Neuronal stem cell (in vitro differentiated cells): ENCODE data around the gene ZBTB20.

Experiments used
- DNase-seq: peaks from one replicate; pipeline ENCODE4 v3.0.0-alpha.2; 2013; ENCODE audit warnings: low spot score
- H2AFZ ChIP-seq: one replicate; pipeline ENCODE4 v1.6.1; 2013; ENCODE audit warnings: mild to moderate bottlenecking, low read length, inconsistent platforms
- H2AK5ac ChIP-seq: 2 replicates; pipeline ENCODE4 v1.6.1; 2013; ENCODE audit warnings: low read depth, mild to moderate bottlenecking, inconsistent platforms, low read length, moderate library complexity, mixed read lengths
- H2BK120ac ChIP-seq: 2 replicates; pipeline ENCODE4 v1.6.1; 2013; ENCODE audit warnings: low read depth, mild to moderate bottlenecking, inconsistent platforms, low read length, moderate library complexity, mixed read lengths
- H2BK12ac ChIP-seq: one replicate; pipeline ENCODE4 v1.6.1; 2013; ENCODE audit warnings: low read length, inconsistent platforms
- H2BK15ac ChIP-seq: 2 replicates; pipeline ENCODE4 v1.6.1; 2013; ENCODE audit warnings: mild to moderate bottlenecking, low read length, inconsistent platforms, mixed read lengths
- H2BK5ac ChIP-seq: one replicate; pipeline ENCODE4 v1.6.1; 2013; ENCODE audit warnings: inconsistent platforms, mild to moderate bottlenecking, low read length, moderate library complexity
- H3K14ac ChIP-seq: one replicate; pipeline ENCODE4 v1.6.1; 2013; ENCODE audit warnings: low read length, inconsistent platforms
- H3K18ac ChIP-seq: 2 replicates; pipeline ENCODE4 v1.6.1; 2013; ENCODE audit warnings: low read length, inconsistent platforms
- H3K23ac ChIP-seq: 2 replicates; pipeline ENCODE4 v1.6.1; 2013; ENCODE audit warnings: low read depth, mild to moderate bottlenecking, mixed read lengths, low read length, inconsistent platforms; ENCODE audit not compliant: poor library complexity
- H3K27ac ChIP-seq: replicated peaks from 3 replicates; pipeline ENCODE4 v1.5.1; 2013; ENCODE audit warnings: low read length, inconsistent platforms
- H3K27me3 ChIP-seq, 3 experiments: 2 replicates each; pipeline ENCODE4 v1.6.1; 2013; ENCODE audit warnings: low read length in 3 of 3, mild to moderate bottlenecking in 2 of 3, inconsistent platforms in 1 of 3, low read depth in 1 of 3, mixed read lengths in 1 of 3, moderate library complexity in 1 of 3; ENCODE audit not compliant: control insufficient read depth in 3 of 3, insufficient read depth in 3 of 3
- H3K36me3 ChIP-seq, 2 donors: replicated peaks in 1 of 2; 2 replicates each; pipeline ENCODE4 v1.6.1; 2013; ENCODE audit warnings: low read length in 2 of 2; ENCODE audit not compliant: control insufficient read depth in 2 of 2, insufficient read depth in 2 of 2
- H3K4ac ChIP-seq: 2 replicates; pipeline ENCODE4 v1.6.1; 2013; ENCODE audit warnings: inconsistent platforms, mild to moderate bottlenecking, low read length, moderate library complexity
- H3K4me1 ChIP-seq, 2 donors: 1 replicate in 1 of 2; 2 replicates in 1 of 2; pipeline ENCODE4 v1.6.1; 2013; ENCODE audit warnings: low read length in 2 of 2, low read depth in 1 of 2; ENCODE audit not compliant: control insufficient read depth in 2 of 2, insufficient read depth in 1 of 2
- H3K4me2 ChIP-seq: one replicate; pipeline ENCODE4 v1.6.1; 2013; ENCODE audit warnings: mild to moderate bottlenecking, low read length, inconsistent platforms; ENCODE audit not compliant: insufficient read depth, poor library complexity, severe bottlenecking
- H3K4me3 ChIP-seq, 2 donors: 2 replicates each; pipeline ENCODE4 v1.5.1; 2013; ENCODE audit warnings: low read length in 2 of 2, mild to moderate bottlenecking in 2 of 2, inconsistent platforms in 1 of 2, moderate library complexity in 1 of 2
- H3K79me1 ChIP-seq: one replicate; pipeline ENCODE4 v1.6.1; 2013; ENCODE audit warnings: low read depth, mild to moderate bottlenecking, inconsistent platforms, low read length, moderate library complexity
- H3K9ac ChIP-seq: one replicate; pipeline ENCODE4 v1.6.1; 2013; ENCODE audit warnings: mild to moderate bottlenecking, low read depth, low read length, inconsistent platforms; ENCODE audit not compliant: poor library complexity
- H3K9me3 ChIP-seq, 2 donors: replicated peaks in 1 of 2; 2 replicates each; pipeline versions ENCODE3 to v1.6.1; 2013; ENCODE audit warnings: low read length in 2 of 2, mild to moderate bottlenecking in 2 of 2, inconsistent platforms in 1 of 2, low read depth in 1 of 2, mixed read lengths in 1 of 2, moderate library complexity in 1 of 2; ENCODE audit not compliant: control insufficient read depth in 2 of 2, insufficient read depth in 1 of 2
- H4K8ac ChIP-seq: one replicate; pipeline ENCODE4 v1.6.1; 2013; ENCODE audit warnings: low read depth, mild to moderate bottlenecking, inconsistent platforms, low read length, moderate library complexity
- H4K91ac ChIP-seq: one replicate; pipeline ENCODE4 v1.6.1; 2013; ENCODE audit warnings: low read length, low read depth, mild to moderate bottlenecking, inconsistent platforms; ENCODE audit not compliant: poor library complexity
- WGBS, 2 donors: extraction: QIAGEN DNeasy Blood & Tissue Kit; methylation state at CpG; one replicate each; pipeline ENCODE4 v1.1.7; 2013; ENCODE audit warnings: missing lambda C conversion rate in 2 of 2, mixed read lengths in 1 of 2; ENCODE audit not compliant: insufficient read length in 2 of 2, insufficient replicate concordance in 1 of 2; ENCODE audit errors: extremely low coverage in 2 of 2; 5-methylcytosine and 5-hydroxymethylcytosine counted together

The ZBTB20 gene

DNA sequence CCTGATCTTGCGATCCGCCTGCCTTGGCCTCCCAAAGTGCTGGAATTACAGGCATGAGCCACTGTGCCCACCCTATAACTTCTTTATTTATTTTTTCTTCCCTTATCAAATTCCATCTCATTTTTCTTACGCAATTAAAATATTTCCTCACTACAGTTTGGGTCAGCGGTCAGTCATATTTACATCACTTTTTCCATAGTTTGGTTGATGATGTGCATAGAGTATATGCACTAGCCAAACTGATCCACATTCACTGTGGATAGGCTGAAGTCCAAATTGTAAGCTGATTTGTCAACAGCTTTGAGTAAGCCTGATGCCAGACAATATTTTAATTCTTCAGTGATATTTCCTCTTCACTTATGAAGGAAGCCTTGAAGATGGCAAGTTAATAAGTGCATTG lies 596.9 kb downstream of the ZBTB20 start:
- DNase-seq: no peak
- no peak overlapping the region for H2BK120ac ChIP-seq
- H3K4me2 ChIP-seq: no peak overlapping the region
- no peak overlapping the region for H3K4ac ChIP-seq
- H3K27ac ChIP-seq: no peak overlapping the region
- no peaks in the 10 kb centered on the region for H3K9me3 ChIP-seq
- H2AFZ ChIP-seq: no peak overlapping the region
- H3K27me3 ChIP-seq: no peaks in the 10 kb centered on the region
- 100% methylated on average over 1 of the region's 4 CpGs for WGBS, 2 donors
- H2AK5ac ChIP-seq: no peak overlapping the region
- no peak overlapping the region for H2BK15ac ChIP-seq
- no peaks in the 10 kb centered on the region for H3K4me1 ChIP-seq
- no peak overlapping the region for H2BK5ac ChIP-seq
- no peak overlapping the region for H3K23ac ChIP-seq
- H4K8ac ChIP-seq: no peak overlapping the region
- no peak overlapping the region for H3K9ac ChIP-seq
- no peak overlapping the region for H3K18ac ChIP-seq
- no peak overlapping the region for H2BK12ac ChIP-seq
- no peak overlapping the region for H3K14ac ChIP-seq
- no peak overlapping the region for H3K4me3 ChIP-seq
- no peaks in the 10 kb centered on the region for H3K36me3 ChIP-seq
- no peak overlapping the region for H4K91ac ChIP-seq
- H3K79me1 ChIP-seq: no peaks in the 10 kb centered on the region

DNA sequence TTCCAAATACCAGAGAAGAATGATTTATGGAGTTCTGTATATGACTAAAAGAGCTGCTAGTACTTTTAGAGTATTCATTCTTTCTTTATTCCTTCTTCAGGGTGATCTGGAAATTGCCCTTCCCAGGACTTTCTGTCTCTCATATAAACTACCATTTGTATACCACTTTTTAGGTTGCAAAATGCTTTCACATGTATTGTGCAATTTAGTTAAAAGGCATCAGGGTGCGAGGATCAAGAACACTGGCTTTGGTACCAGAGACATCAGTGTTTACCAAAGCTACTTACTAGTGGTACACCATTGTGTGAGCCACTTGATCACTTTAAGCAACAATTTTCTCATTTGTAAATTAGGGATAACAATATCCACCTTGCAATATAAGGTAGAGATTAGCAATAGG lies 601.9 kb downstream of the ZBTB20 start:
- Histone ChIP-seq H3K4me3 (no peak overlapping the region), H2BK12ac (no peak overlapping the region), H3K4me1 (peaks cover 0 to 2% of the 10 kb centered on the region in 2 donors), H3K27me3 (no peaks in the 10 kb centered on the region), H2BK5ac (no peak overlapping the region), H2BK15ac (no peak overlapping the region), H3K4ac (no peak overlapping the region), H2BK120ac (no peak overlapping the region), H3K9me3 (no peaks in the 10 kb centered on the region), H3K23ac (no peak overlapping the region), H3K79me1 (no peaks in the 10 kb centered on the region), H3K18ac (no peak overlapping the region), H3K36me3 (no peaks in the 10 kb centered on the region), H2AK5ac (no peak overlapping the region), H3K4me2 (no peak overlapping the region), H3K9ac (no peak overlapping the region), H3K14ac (no peak overlapping the region), H3K27ac (no peak overlapping the region), H2AFZ (no peak overlapping the region), H4K91ac (no peak overlapping the region), H4K8ac (no peak overlapping the region)
- no CpG with 5 or more reads among the region's 1 CpG for WGBS, 2 donors
- DNase-seq: no peak

DNA sequence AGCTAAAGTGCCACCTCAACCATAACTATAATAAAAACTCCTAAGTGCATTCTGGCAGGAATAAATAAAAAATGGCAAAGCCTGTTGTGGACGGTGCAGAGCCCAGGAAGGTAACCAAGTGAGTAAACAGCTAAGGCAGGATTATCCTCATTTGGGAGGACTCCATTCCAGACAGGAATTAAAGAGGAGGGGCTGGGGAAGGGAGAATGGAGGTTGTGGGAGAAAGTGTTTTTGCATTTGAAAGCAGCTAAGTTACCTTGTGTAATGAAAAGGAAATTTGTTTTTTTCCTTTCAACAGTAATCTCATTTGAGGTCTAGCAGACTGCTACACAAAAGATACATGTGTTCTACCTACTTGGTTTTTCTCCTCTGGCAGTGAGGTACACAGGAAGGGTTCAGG lies 604.7 kb downstream of the ZBTB20 start:
- Histone ChIP-seq H3K9me3 (no peaks in the 10 kb centered on the region), H4K91ac (no peak overlapping the region), H3K9ac (no peak overlapping the region), H3K27ac (no peak overlapping the region), H2BK120ac (no peak overlapping the region), H3K79me1 (no peaks in the 10 kb centered on the region), H2BK5ac (no peak overlapping the region), H3K4me2 (no peak overlapping the region), H3K4me3 (no peak overlapping the region), H3K14ac (no peak overlapping the region), H4K8ac (no peak overlapping the region), H3K23ac (no peak overlapping the region), H3K18ac (no peak overlapping the region), H2BK15ac (no peak overlapping the region), H3K4me1 (peaks cover 0 to 2% of the 10 kb centered on the region in 2 donors), H2AK5ac (no peak overlapping the region), H3K4ac (no peak overlapping the region), H3K36me3 (no peaks in the 10 kb centered on the region), H2AFZ (no peak overlapping the region), H3K27me3 (no peaks in the 10 kb centered on the region), H2BK12ac (no peak overlapping the region)
- WGBS, 2 donors: no CpG with 5 or more reads among the region's 1 CpG
- DNase-seq: peak; percentile 29

DNA sequence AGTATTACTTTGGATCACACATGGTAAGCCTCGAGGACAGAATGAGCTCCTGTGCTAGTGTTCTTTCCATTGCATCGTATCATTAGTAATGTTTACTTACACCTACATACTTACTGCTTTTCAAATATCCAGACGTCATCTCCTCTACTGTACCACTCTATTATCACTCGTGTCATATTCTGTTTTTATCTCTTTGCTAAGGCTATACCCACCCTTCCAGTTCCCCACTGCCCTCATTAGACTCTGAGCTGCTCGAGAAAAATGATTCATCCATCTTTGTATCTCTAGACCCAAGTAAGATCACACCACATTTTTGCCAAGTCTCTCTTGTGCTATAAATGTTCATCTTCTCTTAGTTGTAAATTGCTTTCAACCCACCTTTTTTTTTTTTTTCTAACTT lies 607.6 kb downstream of the ZBTB20 start:
- H3K27me3 ChIP-seq: no peaks in the 10 kb centered on the region
- no CpG with 5 or more reads among the region's 5 CpGs for WGBS, 2 donors

More for the DNA sequence above, 607.6 kb downstream of the ZBTB20 start:
- H3K4ac ChIP-seq: no peak overlapping the region
- H2BK12ac ChIP-seq: no peak overlapping the region
- H2BK120ac ChIP-seq: no peak overlapping the region
- no peak overlapping the region for H4K91ac ChIP-seq
- H3K4me3 ChIP-seq: no peak overlapping the region
- H3K79me1 ChIP-seq: no peaks in the 10 kb centered on the region
- H3K14ac ChIP-seq: no peak overlapping the region
- no peak overlapping the region for H4K8ac ChIP-seq
- peaks cover 0 to 2% of the 10 kb centered on the region in 2 donors for H3K4me1 ChIP-seq
- no peaks in the 10 kb centered on the region for H3K36me3 ChIP-seq
- H3K9me3 ChIP-seq: no peaks in the 10 kb centered on the region
- no peak overlapping the region for H2BK5ac ChIP-seq
- no peak overlapping the region for H2AK5ac ChIP-seq
- H3K18ac ChIP-seq: no peak overlapping the region
- H2BK15ac ChIP-seq: no peak overlapping the region
- no peak overlapping the region for H3K23ac ChIP-seq
- no peak overlapping the region for H3K27ac ChIP-seq
- DNase-seq: no peak
- H2AFZ ChIP-seq: no peak overlapping the region
- H3K9ac ChIP-seq: no peak overlapping the region
- no peak overlapping the region for H3K4me2 ChIP-seq
